Panc1 (cell line): ENCODE data around the gene CBX8. TPM values are rescaled to one million over a fixed set of nuclear protein-coding genes. Genes with fewer than 3 reads are reported as not detected.

Experiments
- ATAC-seq: fragments of 200-7000 bp; cut with Tn5 transposase; 2 replicates; pipeline ENCODE4 v1.9.1; 2020; ENCODE audit warnings: mild to moderate bottlenecking, moderate library complexity
- BruUV-seq: library from RNA; stranded (reverse); fragments of 400-500 nt; replicated peaks from 2 replicates; lab custom pipeline; 2021; lab: Mats Ljungman, UMichigan
- CTCF ChIA-PET: fragments of 300-600 bp; sonication (Branson Sonifier 250); formaldehyde crosslinking; loops from one replicate; lab custom pipeline; 2022; ENCODE audit warnings: antibody characterized with exemption; lab: Charles Lee
- POLR2A ChIA-PET: fragments of 300-600 bp; sonication (Branson Sonifier 250); formaldehyde crosslinking; loops from one replicate; lab custom pipeline; 2022; ENCODE audit warnings: antibody characterized with exemption; lab: Charles Lee
- DNase-seq: peaks from one replicate; pipeline ENCODE4 v3.0.0-alpha.2; 2010; ENCODE audit warnings: low read depth, low spot score
- H3K27ac ChIP-seq: 2 replicates; pipeline ENCODE4 v1.5.1; 2011; ENCODE audit warnings: mild to moderate bottlenecking, low read length, inconsistent platforms
- H3K27me3 ChIP-seq: fragments of 200-500 bp; sonication (Bioruptor generic); 2 replicates; pipeline ENCODE4 v1.6.0; 2014; ENCODE audit warnings: low read length, inconsistent platforms; ENCODE audit not compliant: control insufficient read depth, insufficient read depth
- H3K36me3 ChIP-seq: fragments of 200-500 bp; sonication (Bioruptor generic); 2 replicates; pipeline ENCODE4 v1.5.1; 2014; ENCODE audit warnings: inconsistent platforms, mild to moderate bottlenecking, low read length, moderate library complexity; ENCODE audit not compliant: control insufficient read depth, insufficient read depth
- H3K4me1 ChIP-seq: 2 replicates; pipeline ENCODE4 v1.5.1; 2011; ENCODE audit warnings: inconsistent platforms, mild to moderate bottlenecking, low read length, moderate library complexity; ENCODE audit not compliant: control insufficient read depth, insufficient read depth
- H3K4me3 ChIP-seq, 2 experiments: 2 replicates each; pipeline ENCODE4 v1.5.1; 2011 to 2012; ENCODE audit warnings: low read depth in 2 of 2, low read length in 2 of 2, mild to moderate bottlenecking in 2 of 2, inconsistent platforms in 1 of 2, moderate library complexity in 1 of 2
- H3K9me3 ChIP-seq: fragments of 200-500 bp; sonication (Bioruptor generic); 2 replicates; pipeline ENCODE4 v1.5.1; 2014; ENCODE audit warnings: low read depth, mild to moderate bottlenecking, inconsistent platforms, low read length, moderate library complexity; ENCODE audit not compliant: control insufficient read depth, insufficient read depth
- POLR2AphosphoS5 ChIP-seq: IDR thresholded peaks from 2 replicates; pipeline ENCODE4 v1.6.1; 2012; ENCODE audit warnings: mild to moderate bottlenecking, low read depth, low read length, moderate library complexity
- REST ChIP-seq, 2 experiments: IDR thresholded peaks; 2 replicates each; pipeline ENCODE4 v1.6.1; 2011 to 2012; ENCODE audit warnings: low read depth in 2 of 2, control low read depth in 1 of 2, low read length in 1 of 2, mild to moderate bottlenecking in 1 of 2, moderate library complexity in 1 of 2; ENCODE audit not compliant: insufficient read depth in 1 of 2
- SIN3A ChIP-seq: IDR thresholded peaks from 2 replicates; pipeline ENCODE4 v1.6.1; 2012; ENCODE audit warnings: low read depth, mild to moderate bottlenecking, low read length, moderate library complexity, borderline replicate concordance; ENCODE audit not compliant: insufficient read depth
- TCF7L2 ChIP-seq: IDR thresholded peaks from 2 replicates; pipeline ENCODE4 v1.6.1; 2011; ENCODE audit warnings: mild to moderate bottlenecking, low read depth, low read length, inconsistent platforms
- in situ Hi-C: cut with HindIII; loops from 2 replicates; pipeline ENCODE4 v1.10.0; 2016; ENCODE audit warnings: low sequenced_read_pairs, low pct_unique_long_range_greater_than_20kb
- intact Hi-C: fragments of 100-400 bp; cut with micrococcal nuclease; formaldehyde crosslinking; loops from one replicate; pipeline ENCODE4 v1.10.0; 2022; ENCODE audit not compliant: unreplicated experiment
- total RNA-seq: library from RNA; stranded (reverse); gene quantifications from one replicate; pipeline ENCODE4 v1.2.1, GENCODE V29; 2021; ENCODE audit not compliant: unreplicated experiment
- TF ChIP-seq, protein P1 (sequence below): fragments of 450-650 bp; IDR thresholded peaks from 2 replicates; pipeline ENCODE4 v1.5.1; 2017; ENCODE audit warnings: mild to moderate bottlenecking

CBX8 gene
- total RNA-seq, 1 experiment from 2014 or later, result 15.3 TPM

DNA sequence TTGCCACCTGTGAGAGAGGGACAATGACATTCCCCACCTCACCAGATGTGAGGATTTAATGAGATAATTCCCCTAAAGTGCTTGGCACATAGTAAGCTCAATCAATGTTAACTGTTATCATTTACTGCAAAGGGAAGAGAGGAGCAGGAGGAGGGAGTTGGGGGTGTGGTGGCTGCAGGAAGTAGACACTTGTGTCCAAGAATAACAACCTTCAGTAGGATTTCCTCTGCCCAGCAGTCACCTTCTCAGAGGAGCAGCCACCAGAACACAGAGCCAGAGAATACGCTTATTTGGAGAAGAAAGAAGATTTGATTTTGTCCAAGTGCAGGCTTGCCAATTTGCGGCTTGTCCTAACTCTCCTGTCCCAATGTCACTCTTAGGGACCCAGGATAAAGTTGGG is 32.1 kb upstream of the CBX8 start:
- no peak for TF ChIP-seq SIN3A
- no peak for TF ChIP-seq REST (IDR thresholded peaks at IDR 0.05; ENCODE audit: insufficient read depth in 1 of 2, low read depth in 2 of 2, low read length in 1 of 2)
- no peak for TF ChIP-seq TCF7L2
- no peak for TF ChIP-seq POLR2AphosphoS5
- TF ChIP-seq, protein P1, sequence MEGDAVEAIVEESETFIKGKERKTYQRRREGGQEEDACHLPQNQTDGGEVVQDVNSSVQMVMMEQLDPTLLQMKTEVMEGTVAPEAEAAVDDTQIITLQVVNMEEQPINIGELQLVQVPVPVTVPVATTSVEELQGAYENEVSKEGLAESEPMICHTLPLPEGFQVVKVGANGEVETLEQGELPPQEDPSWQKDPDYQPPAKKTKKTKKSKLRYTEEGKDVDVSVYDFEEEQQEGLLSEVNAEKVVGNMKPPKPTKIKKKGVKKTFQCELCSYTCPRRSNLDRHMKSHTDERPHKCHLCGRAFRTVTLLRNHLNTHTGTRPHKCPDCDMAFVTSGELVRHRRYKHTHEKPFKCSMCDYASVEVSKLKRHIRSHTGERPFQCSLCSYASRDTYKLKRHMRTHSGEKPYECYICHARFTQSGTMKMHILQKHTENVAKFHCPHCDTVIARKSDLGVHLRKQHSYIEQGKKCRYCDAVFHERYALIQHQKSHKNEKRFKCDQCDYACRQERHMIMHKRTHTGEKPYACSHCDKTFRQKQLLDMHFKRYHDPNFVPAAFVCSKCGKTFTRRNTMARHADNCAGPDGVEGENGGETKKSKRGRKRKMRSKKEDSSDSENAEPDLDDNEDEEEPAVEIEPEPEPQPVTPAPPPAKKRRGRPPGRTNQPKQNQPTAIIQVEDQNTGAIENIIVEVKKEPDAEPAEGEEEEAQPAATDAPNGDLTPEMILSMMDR, result no peak
- Histone ChIP-seq H3K27me3 (no peaks in the 10 kb centered on the region), H3K36me3 (peaks cover 2% of the 10 kb centered on the region; the same call in 1 of the 2 replicates), H3K9me3 (no peaks in the 10 kb centered on the region), H3K4me3 (no peak overlapping the region), H3K4me1 (peaks cover 47% of the 10 kb centered on the region), H3K27ac (peak overlapping the region; percentile 57; the same call in 1 of the 2 replicates)
- DNase-seq, result no peak
- ChIA-PET CTCF (interaction anchor here (0.6 kb wide), 2 partner anchors 8 to 84 kb away, joined by 3 to 4 read pairs; no protein-coding TSS in a partner anchor), POLR2A (no interaction called here)
- intact Hi-C loops (no loop called here), in situ Hi-C loops (no loop called here)
- no TSS peak for BruUV-seq
- ATAC-seq, result no peak

GRCh38 chr17:79826841-79827578 is 30.1 kb upstream of the CBX8 start:
- in situ Hi-C loops (no loop called here), intact Hi-C loops (no loop called here)
- Histone ChIP-seq H3K27me3 (no peaks in the 10 kb centered on the region), H3K4me1 (peaks cover 35% of the 10 kb centered on the region), H3K4me3 (no peak overlapping the region), H3K9me3 (no peaks in the 10 kb centered on the region), H3K27ac (no peak overlapping the region), H3K36me3 (no peaks in the 10 kb centered on the region)
- no TSS peak for BruUV-seq
- POLR2A ChIA-PET, result no interaction called here
- no peak for DNase-seq
- no peak for ATAC-seq
- TF ChIP-seq TCF7L2 (no peak), POLR2AphosphoS5 (no peak), REST (IDR thresholded peaks at IDR 0.05; ENCODE audit: insufficient read depth in 1 of 2, low read depth in 2 of 2, low read length in 1 of 2) (no peak), SIN3A (no peak)
- TF ChIP-seq, protein P1, result no peak
- CTCF ChIA-PET, result no interaction called here
